IMR-90 (cell line): ENCODE results near the gene SPAG16. TPM values are rescaled to one million over a fixed set of nuclear protein-coding genes. Genes with fewer than 3 reads are reported as not detected.

Experiments
- ATAC-seq: fragments of 200-7000 bp; cut with Tn5 transposase; 2 replicates; pipeline ENCODE4 v1.9.1; 2020; ENCODE audit warnings: low read depth, mild to moderate bottlenecking, moderate library complexity
- BruUV-seq: library from RNA; stranded (reverse); fragments of 400-500 nt; replicated peaks from 2 replicates; lab custom pipeline; 2021; lab: Mats Ljungman, UMichigan
- CTCF ChIA-PET: fragments of 300-600 bp; formaldehyde crosslinking; extraction: SDS; loops from one replicate; lab custom pipeline; 2021; ENCODE audit warnings: antibody characterized with exemption; lab: Yijun Ruan, JAX
- POLR2A ChIA-PET: fragments of 300-600 bp; sonication (Branson Sonifier 250); formaldehyde crosslinking; loops from one replicate; lab custom pipeline; 2022; ENCODE audit warnings: antibody characterized with exemption; ENCODE audit not compliant: unreplicated experiment; lab: Charles Lee
- DNase-seq: peaks from one replicate; pipeline ENCODE4 v3.0.0; 2013
- H2AFZ ChIP-seq: replicated peaks from 2 replicates; pipeline ENCODE3; 2013; ENCODE audit warnings: low read length, mild to moderate bottlenecking; ENCODE audit not compliant: poor library complexity
- H2AK5ac ChIP-seq: 2 replicates; pipeline ENCODE4 v1.6.1; 2013; ENCODE audit warnings: low read depth, low read length, inconsistent platforms
- H2AK9ac ChIP-seq: replicated peaks from 2 replicates; pipeline ENCODE3; 2013; ENCODE audit warnings: mild to moderate bottlenecking, low read depth, low read length, moderate library complexity; ENCODE audit not compliant: poor library complexity
- H2BK120ac ChIP-seq: 2 replicates; pipeline ENCODE4 v1.6.1; 2013; ENCODE audit warnings: low read depth, low read length, inconsistent platforms
- H2BK15ac ChIP-seq: 3 replicates; pipeline ENCODE4 v1.6.1; 2013; ENCODE audit warnings: low read depth, low read length, inconsistent platforms
- H2BK20ac ChIP-seq: 2 replicates; pipeline ENCODE4 v1.6.1; 2013; ENCODE audit warnings: low read depth, mild to moderate bottlenecking, inconsistent platforms, low read length, moderate library complexity
- H2BK5ac ChIP-seq: 2 replicates; pipeline ENCODE4 v1.6.1; 2013; ENCODE audit warnings: mild to moderate bottlenecking, low read depth, low read length, inconsistent platforms; ENCODE audit not compliant: poor library complexity, severe bottlenecking
- H3K14ac ChIP-seq: replicated peaks from 2 replicates; pipeline ENCODE4 v1.6.1; 2013; ENCODE audit warnings: low read depth, low read length, inconsistent platforms
- H3K18ac ChIP-seq: 2 replicates; pipeline ENCODE4 v1.6.1; 2013; ENCODE audit warnings: low read depth, low read length, control low read depth
- H3K23ac ChIP-seq: 2 replicates; pipeline ENCODE4 v1.6.1; 2013; ENCODE audit warnings: low read depth, low read length, inconsistent platforms
- H3K27ac ChIP-seq: 2 replicates; pipeline ENCODE4 v1.5.1; 2013; ENCODE audit warnings: mild to moderate bottlenecking, control low read depth, low read length; ENCODE audit not compliant: insufficient read depth
- H3K27me3 ChIP-seq: 2 replicates; pipeline ENCODE4 v1.6.1; 2013; ENCODE audit warnings: low read length; ENCODE audit not compliant: control insufficient read depth, insufficient read depth
- H3K36me3 ChIP-seq: 2 replicates; pipeline ENCODE4 v1.6.1; 2013; ENCODE audit warnings: low read length, mixed read lengths; ENCODE audit not compliant: control insufficient read depth, insufficient read depth
- H3K4ac ChIP-seq: 2 replicates; pipeline ENCODE4 v1.6.1; 2013; ENCODE audit warnings: low read depth, low read length, inconsistent platforms
- H3K4me1 ChIP-seq: 2 replicates; pipeline ENCODE4 v1.6.1; 2013; ENCODE audit warnings: low read length, mixed read lengths; ENCODE audit not compliant: control insufficient read depth, insufficient read depth
- H3K4me2 ChIP-seq: 2 replicates; pipeline ENCODE4 v1.6.1; 2013; ENCODE audit warnings: low read depth, mild to moderate bottlenecking, control low read depth, low read length, moderate library complexity
- H3K4me3 ChIP-seq: 2 replicates; pipeline ENCODE4 v1.5.1; 2013; ENCODE audit warnings: low read depth, mild to moderate bottlenecking, control low read depth, low read length, moderate library complexity; ENCODE audit not compliant: insufficient read depth
- H3K56ac ChIP-seq: 2 replicates; pipeline ENCODE4 v1.6.1; 2013; ENCODE audit warnings: low read length, inconsistent platforms; ENCODE audit not compliant: insufficient read depth; ENCODE audit errors: extremely low read depth
- H3K79me1 ChIP-seq, 2 experiments: 2 replicates each; pipeline ENCODE4 v1.6.1; 2013; ENCODE audit warnings: low read length in 2 of 2, inconsistent platforms in 1 of 2, low read depth in 1 of 2
- H3K9ac ChIP-seq: 2 replicates; pipeline ENCODE4 v1.6.1; 2013; ENCODE audit warnings: low read depth, low read length, control low read depth
- H3K9me1 ChIP-seq: 2 replicates; pipeline ENCODE4 v1.6.1; 2013; ENCODE audit warnings: low read length, inconsistent platforms; ENCODE audit not compliant: insufficient read depth
- H3K9me3 ChIP-seq: 2 replicates; pipeline ENCODE4 v1.6.1; 2013; ENCODE audit warnings: low read length; ENCODE audit not compliant: control insufficient read depth, insufficient read depth
- H4K20me1 ChIP-seq: 2 replicates; pipeline ENCODE4 v1.6.1; 2013; ENCODE audit warnings: low read length, inconsistent platforms; ENCODE audit not compliant: insufficient read depth
- H4K5ac ChIP-seq: 2 replicates; pipeline ENCODE4 v1.6.1; 2013; ENCODE audit warnings: mild to moderate bottlenecking, low read depth, low read length, control low read depth
- H4K8ac ChIP-seq, 2 experiments: 2 replicates each; pipeline ENCODE4 v1.6.1; 2013; ENCODE audit warnings: low read depth in 2 of 2, low read length in 2 of 2, control low read depth in 1 of 2, inconsistent platforms in 1 of 2
- H4K91ac ChIP-seq: 2 replicates; pipeline ENCODE4 v1.6.1; 2013; ENCODE audit warnings: low read depth, low read length, inconsistent platforms; ENCODE audit not compliant: insufficient read depth
- MAFK ChIP-seq: IDR thresholded peaks from 2 replicates; pipeline ENCODE4 v1.6.1; 2012; ENCODE audit warnings: low read depth, low read length, improper control_type of control experiment
- WGBS, 2 experiments: methylation state at CpG; one replicate each; pipeline versions ENCODE4 v1.1.5 to v1.1.7; 2013; ENCODE audit warnings: missing lambda C conversion rate in 2 of 2; ENCODE audit not compliant: insufficient read length in 1 of 2; ENCODE audit errors: extremely low coverage in 2 of 2; 5-methylcytosine and 5-hydroxymethylcytosine counted together
- dilution Hi-C: fragments of 300-500 bp; cut with HindIII; formaldehyde crosslinking; loops from one replicate; pipeline ENCODE4 v1.14.3; 2018; ENCODE audit warnings: low sequenced_read_pairs; ENCODE audit not compliant: unreplicated experiment
- in situ Hi-C: fragments of 300-500 bp; cut with MboI; formaldehyde crosslinking; loops from 3 replicates; pipeline ENCODE4 v1.14.3; 2019; ENCODE audit warnings: low sequenced_read_pairs, inconsistent platforms, mixed read lengths
- intact Hi-C: fragments of 100-400 bp; cut with micrococcal nuclease; formaldehyde crosslinking; loops from 2 replicates; pipeline ENCODE4 v1.10.0; 2022
- polyA plus RNA-seq, 3 experiments: library from polyadenylated mRNA; depleted of rRNA; stranded (reverse); fragments of >200 nt; gene quantifications; 2 replicates each; pipeline ENCODE4 v1.2.3, GENCODE V29; 2012; ENCODE audit warnings: low replicate concordance in 1 of 3
- total RNA-seq: library from RNA; depleted of rRNA; stranded (reverse); fragments of >200 nt; gene quantifications from 2 replicates; pipeline ENCODE4 v1.2.3, GENCODE V29; 2012

Gene SPAG16
- total and polyA plus RNA-seq, 2 of the 4 experiments (the other 2 are of a cell fraction): 7.3 to 13.5 TPM

DNA sequence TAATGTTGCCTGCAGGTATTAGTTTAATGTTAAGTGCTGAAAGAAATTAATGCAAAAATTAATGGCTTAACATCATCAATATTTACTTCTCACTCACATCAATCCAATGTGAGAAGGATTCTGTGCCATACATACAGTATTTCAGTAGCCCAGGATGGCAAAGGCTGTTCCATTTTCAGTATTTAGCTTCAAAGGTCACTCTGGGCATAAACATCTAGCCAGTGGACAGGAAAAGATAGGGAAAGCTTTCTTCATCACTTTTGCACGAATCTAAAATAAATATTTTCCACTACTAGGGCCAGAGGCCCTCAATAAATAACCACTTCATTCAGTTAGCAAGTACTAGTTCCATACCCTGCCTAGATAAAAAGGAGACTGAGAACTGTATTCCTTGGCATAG lies 890.3 kb downstream of the SPAG16 start:
- H3K9ac ChIP-seq: no peak overlapping the region
- H3K9me3 ChIP-seq: no peaks in the 10 kb centered on the region
- no peak for TF ChIP-seq MAFK
- H3K79me1 ChIP-seq: no peaks in the 10 kb centered on the region
- ChIA-PET POLR2A (no interaction called here), CTCF (no interaction called here)
- H4K8ac ChIP-seq: no peak overlapping the region
- no CpG with 5 or more reads among the region's 1 CpG for WGBS, 2 experiments
- no peak overlapping the region for H2AFZ ChIP-seq
- dilution Hi-C loops: no loop called here
- no peak overlapping the region for H3K23ac ChIP-seq
- no peak for ATAC-seq
- H3K9me1 ChIP-seq: no peaks in the 10 kb centered on the region
- H4K20me1 ChIP-seq: no peaks in the 10 kb centered on the region
- H3K4ac ChIP-seq: no peak overlapping the region
- H2BK5ac ChIP-seq: no peak overlapping the region
- H3K4me3 ChIP-seq: no peak overlapping the region
- no peak overlapping the region for H2BK120ac ChIP-seq
- H2AK5ac ChIP-seq: no peak overlapping the region
- in situ Hi-C loops: no loop called here
- intact Hi-C loops: no loop called here
- H4K5ac ChIP-seq: no peak overlapping the region
- H2BK20ac ChIP-seq: no peak overlapping the region
- H3K27ac ChIP-seq: no peak overlapping the region
- H3K36me3 ChIP-seq: no peaks in the 10 kb centered on the region
- H3K4me1 ChIP-seq: no peaks in the 10 kb centered on the region
- no peak overlapping the region for H3K4me2 ChIP-seq
- no peak overlapping the region for H4K91ac ChIP-seq
- no peaks in the 10 kb centered on the region for H3K27me3 ChIP-seq
- no TSS peak for BruUV-seq
- no peak overlapping the region for H3K56ac ChIP-seq
- H3K18ac ChIP-seq: no peak overlapping the region
- no peak for DNase-seq
- H2AK9ac ChIP-seq: no peak overlapping the region
- H3K14ac ChIP-seq: no peak overlapping the region
- no peak overlapping the region for H2BK15ac ChIP-seq
